Smooth muscle cell (in vitro differentiated cells): ENCODE data around the gene TOGARAM1. TPM values are rescaled to one million over a fixed set of nuclear protein-coding genes. Genes with fewer than 3 reads are reported as not detected.
"Not testable (repeated sequence)": the region's sequence is repeated elsewhere in the genome, so short reads cannot be mapped to it uniquely, and the experiment has no call there.

Experiments
- DNase-seq: peaks from one replicate; lab custom pipeline; 2025; ENCODE audit not compliant: unreplicated experiment; lab: John Stamatoyannopoulos, UW
- H2AFZ ChIP-seq: fragments of 200-600 bp; sonication (generic); 2 replicates; pipeline ENCODE4 v1.6.0; 2016; ENCODE audit warnings: antibody characterized with exemption, low read depth, mild to moderate bottlenecking
- H3F3A ChIP-seq: fragments of 200-600 bp; sonication (generic); 2 replicates; pipeline ENCODE4 v1.6.0; 2017; ENCODE audit warnings: antibody characterized with exemption, low read depth
- H3K27ac ChIP-seq: fragments of 200-600 bp; sonication (generic); 2 replicates; pipeline ENCODE4 v1.5.1; 2016; ENCODE audit warnings: low read depth, mild to moderate bottlenecking
- H3K27me3 ChIP-seq: fragments of 200-600 bp; sonication (generic); 2 replicates; pipeline ENCODE4 v1.6.1; 2016; ENCODE audit warnings: low read depth, mild to moderate bottlenecking
- H3K36me3 ChIP-seq: fragments of 200-600 bp; sonication (generic); 2 replicates; pipeline ENCODE4 v1.5.1; 2016; ENCODE audit warnings: low read depth
- H3K4me1 ChIP-seq: fragments of 200-600 bp; sonication (generic); 2 replicates; pipeline ENCODE4 v1.5.1; 2016; ENCODE audit warnings: low read depth
- H3K4me2 ChIP-seq: fragments of 200-600 bp; sonication (generic); 2 replicates; pipeline ENCODE4 v1.6.0; 2016; ENCODE audit warnings: mild to moderate bottlenecking
- H3K4me3 ChIP-seq: fragments of 200-600 bp; sonication (generic); 2 replicates; pipeline ENCODE4 v1.5.1; 2016; ENCODE audit warnings: mild to moderate bottlenecking
- H3K79me2 ChIP-seq: fragments of 200-600 bp; sonication (generic); 2 replicates; pipeline ENCODE4 v1.6.0; 2016; ENCODE audit warnings: low read depth, mild to moderate bottlenecking
- H3K9ac ChIP-seq: fragments of 200-600 bp; sonication (generic); 2 replicates; pipeline ENCODE4 v1.6.0; 2016; ENCODE audit warnings: low read depth
- H3K9me3 ChIP-seq: fragments of 200-600 bp; sonication (generic); replicated peaks from 2 replicates; pipeline ENCODE4 v1.5.1; 2016; ENCODE audit warnings: low read depth
- H4K20me1 ChIP-seq: fragments of 200-600 bp; sonication (generic); 2 replicates; pipeline ENCODE4 v1.6.0; 2016; ENCODE audit warnings: low read depth
- WGBS: methylation state at CpG from one replicate; pipeline ENCODE4 v1.1.7; 2016; ENCODE audit warnings: low lambda C conversion rate; 5-methylcytosine and 5-hydroxymethylcytosine counted together
- polyA plus RNA-seq: library from polyadenylated mRNA; unstranded; fragments of >200 nt; fragmentation: Nextera tagmentation; extraction: Ambion mirVana; gene quantifications from 2 replicates; pipeline ENCODE4 v1.2.1, GENCODE V29; 2016
- total RNA-seq: library from RNA; depleted of rRNA; stranded (reverse); fragments of >200 nt; gene quantifications from 2 replicates; pipeline ENCODE4 v1.2.3, GENCODE V29; 2014
- TF ChIP-seq, protein P1 (sequence below): fragments of 200-600 bp; sonication (generic); IDR thresholded peaks from 2 replicates; pipeline ENCODE4 v1.5.1; 2017; ENCODE audit warnings: borderline replicate concordance, mild to moderate bottlenecking, antibody characterized with exemption; ENCODE audit not compliant: insufficient read depth, poor library complexity, severe bottlenecking

The TOGARAM1 gene
- total and polyA plus RNA-seq, 2 experiments from 2014 or later: 9.8 to 22.8 TPM

DNA sequence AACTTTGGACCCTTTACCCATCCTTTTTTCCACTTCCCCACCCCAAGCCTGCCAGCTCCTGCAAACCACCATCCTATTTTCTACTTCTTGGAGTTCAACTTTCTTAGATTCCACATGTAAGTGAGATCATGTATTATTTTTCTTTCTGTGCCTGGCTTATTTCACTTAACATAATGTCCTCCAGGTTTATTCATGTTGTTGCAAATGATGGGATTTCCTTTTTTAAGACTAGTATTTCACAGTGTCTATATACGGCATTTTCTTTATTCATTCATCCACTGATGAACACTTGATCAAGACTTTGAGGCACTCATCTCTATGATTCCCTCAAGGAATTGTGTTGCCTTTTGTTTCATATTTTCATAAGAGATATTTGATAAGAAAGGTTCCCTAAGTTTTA is 116.3 kb downstream of the TOGARAM1 start:
- Histone ChIP-seq H3K4me2 (no peak overlapping the region), H4K20me1 (no peaks in the 10 kb centered on the region), H3K4me3 (no peak overlapping the region), H3K27ac (no peak overlapping the region), H3K36me3 (no peaks in the 10 kb centered on the region), H3F3A (no peaks in the 10 kb centered on the region), H3K4me1 (no peaks in the 10 kb centered on the region), H3K79me2 (no peaks in the 10 kb centered on the region), H3K9ac (no peak overlapping the region), H2AFZ (no peak overlapping the region), H3K27me3 (no peaks in the 10 kb centered on the region), H3K9me3 (no peaks in the 10 kb centered on the region)
- TF ChIP-seq, protein P1, sequence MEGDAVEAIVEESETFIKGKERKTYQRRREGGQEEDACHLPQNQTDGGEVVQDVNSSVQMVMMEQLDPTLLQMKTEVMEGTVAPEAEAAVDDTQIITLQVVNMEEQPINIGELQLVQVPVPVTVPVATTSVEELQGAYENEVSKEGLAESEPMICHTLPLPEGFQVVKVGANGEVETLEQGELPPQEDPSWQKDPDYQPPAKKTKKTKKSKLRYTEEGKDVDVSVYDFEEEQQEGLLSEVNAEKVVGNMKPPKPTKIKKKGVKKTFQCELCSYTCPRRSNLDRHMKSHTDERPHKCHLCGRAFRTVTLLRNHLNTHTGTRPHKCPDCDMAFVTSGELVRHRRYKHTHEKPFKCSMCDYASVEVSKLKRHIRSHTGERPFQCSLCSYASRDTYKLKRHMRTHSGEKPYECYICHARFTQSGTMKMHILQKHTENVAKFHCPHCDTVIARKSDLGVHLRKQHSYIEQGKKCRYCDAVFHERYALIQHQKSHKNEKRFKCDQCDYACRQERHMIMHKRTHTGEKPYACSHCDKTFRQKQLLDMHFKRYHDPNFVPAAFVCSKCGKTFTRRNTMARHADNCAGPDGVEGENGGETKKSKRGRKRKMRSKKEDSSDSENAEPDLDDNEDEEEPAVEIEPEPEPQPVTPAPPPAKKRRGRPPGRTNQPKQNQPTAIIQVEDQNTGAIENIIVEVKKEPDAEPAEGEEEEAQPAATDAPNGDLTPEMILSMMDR: no peak
- WGBS: 97% methylated on average over 1 of the region's 1 CpG
- no peak for DNase-seq

DNA sequence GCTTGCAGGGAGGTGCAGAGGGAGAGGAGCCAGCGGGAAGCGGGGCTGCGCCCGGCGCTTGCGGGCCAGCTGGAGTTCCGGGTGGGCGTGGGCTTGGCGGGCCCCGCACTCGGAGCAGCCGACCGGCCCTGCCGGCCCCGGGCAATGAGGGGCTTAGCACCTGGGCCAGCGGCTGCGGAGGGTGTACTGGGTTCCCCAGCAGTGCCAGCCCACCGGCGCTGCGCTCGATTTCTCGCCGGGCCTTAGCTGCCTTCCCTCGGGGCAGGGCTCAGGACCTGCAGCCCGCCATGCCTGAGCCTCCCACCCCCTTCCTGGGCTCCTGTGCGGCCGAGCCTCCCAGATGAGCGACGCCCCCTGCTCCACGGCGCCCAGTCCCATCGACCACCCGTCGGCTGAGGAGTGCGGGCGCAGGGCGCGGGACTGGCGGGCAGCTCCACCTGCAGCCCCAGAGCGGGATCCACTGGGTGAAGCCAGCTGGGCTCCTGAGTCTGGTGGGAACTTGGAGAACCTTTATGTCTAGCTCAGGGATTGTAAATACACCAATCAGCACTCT is 118.5 kb downstream of the TOGARAM1 start:
- H3K27me3 ChIP-seq, H3K36me3 ChIP-seq, H4K20me1 ChIP-seq, H2AFZ ChIP-seq, H3K27ac ChIP-seq, H3F3A ChIP-seq, H3K9ac ChIP-seq, H3K4me3 ChIP-seq, H3K4me1 ChIP-seq, H3K4me2 ChIP-seq, H3K9me3 ChIP-seq, DNase-seq: not testable (repeated sequence)
- H3K79me2 ChIP-seq: peaks cover 15% of the 10 kb centered on the region
- 99% methylated on average over 26 of the region's 40 CpGs for WGBS

DNA sequence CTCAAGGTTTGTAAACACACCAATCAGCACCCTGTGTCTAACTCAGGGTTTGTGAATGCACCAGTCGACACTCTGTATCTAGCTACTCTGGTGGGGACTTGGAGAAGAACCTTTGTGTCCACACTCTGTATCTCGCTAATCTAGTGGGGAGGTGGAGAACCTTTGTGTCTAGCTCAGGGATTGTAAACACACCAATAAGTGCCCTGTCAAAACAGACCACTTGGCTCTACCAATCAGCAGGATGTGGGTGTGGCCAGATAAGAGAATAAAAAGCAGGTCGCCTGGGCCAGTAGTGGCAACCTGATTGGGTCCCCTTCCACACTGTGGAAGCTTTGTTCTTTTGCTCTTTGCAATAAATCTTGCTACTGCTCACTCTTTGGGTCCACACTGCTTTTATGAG is 119.1 kb downstream of the TOGARAM1 start:
- not testable (repeated sequence) for H3K9me3 ChIP-seq, H3K4me2 ChIP-seq, H2AFZ ChIP-seq, H3K36me3 ChIP-seq, H3F3A ChIP-seq, H3K27me3 ChIP-seq, H3K27ac ChIP-seq, H3K4me3 ChIP-seq, DNase-seq, H3K9ac ChIP-seq
- peaks cover 13% of the 10 kb centered on the region for H3K4me1 ChIP-seq
- H4K20me1 ChIP-seq: peaks cover 14% of the 10 kb centered on the region
- WGBS: 97% methylated on average over 3 of the region's 3 CpGs
- peaks cover 21% of the 10 kb centered on the region for H3K79me2 ChIP-seq

DNA sequence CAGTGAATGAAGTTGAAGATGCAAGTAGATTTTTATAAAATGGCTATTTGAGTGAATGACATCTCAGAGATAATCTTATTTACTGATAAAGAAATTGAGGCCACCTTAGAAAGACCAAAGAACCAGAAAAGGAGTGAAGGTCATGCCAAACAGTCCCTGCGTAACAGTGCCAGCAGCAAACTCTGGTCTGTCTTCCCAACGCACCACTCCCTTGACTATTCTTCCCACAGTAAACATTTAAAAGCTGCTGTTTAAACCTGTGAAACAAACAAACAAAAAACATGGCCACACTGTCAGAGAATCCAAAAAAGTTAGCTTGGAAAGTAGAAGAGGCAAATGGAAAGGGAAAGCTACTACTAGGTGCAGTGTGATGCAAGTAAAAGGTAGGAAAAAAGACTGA is 120.4 kb downstream of the TOGARAM1 start:
- TF ChIP-seq, protein P1: no peak
- Histone ChIP-seq H3K4me1 (peaks cover 13% of the 10 kb centered on the region), H3K27ac (no peak overlapping the region), H3K9me3 (no peaks in the 10 kb centered on the region), H3K36me3 (no peaks in the 10 kb centered on the region), H3F3A (peaks cover 5% of the 10 kb centered on the region), H3K27me3 (no peaks in the 10 kb centered on the region), H4K20me1 (peaks cover 27% of the 10 kb centered on the region), H3K4me3 (no peak overlapping the region), H3K79me2 (peaks cover 35% of the 10 kb centered on the region), H3K9ac (no peak overlapping the region), H2AFZ (peak overlapping the region; percentile 100), H3K4me2 (no peak overlapping the region)
- DNase-seq: no peak
- WGBS: 91% methylated on average over 2 of the region's 2 CpGs

DNA sequence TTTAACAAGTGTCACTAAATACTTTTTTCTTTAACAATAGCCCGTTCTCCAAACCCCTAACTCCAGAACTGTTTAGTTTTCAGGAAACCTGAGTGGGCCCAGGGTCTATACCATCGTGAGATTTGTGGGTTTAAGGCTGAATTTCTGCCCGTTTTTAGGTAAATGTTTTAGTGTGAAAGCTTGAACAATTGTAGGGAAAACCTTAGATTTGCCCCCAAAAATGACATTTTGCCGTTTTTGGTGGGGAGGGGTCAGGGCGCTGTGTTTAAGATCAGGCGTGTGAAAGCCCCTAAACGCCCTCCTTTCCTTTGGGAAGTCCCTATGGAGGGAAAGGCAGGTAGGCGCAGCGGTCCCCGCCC is 121.6 kb downstream of the TOGARAM1 start:
- Histone ChIP-seq H3K4me3 (peak overlapping the region; percentile 78), H3K27ac (no peak overlapping the region), H3K9me3 (no peaks in the 10 kb centered on the region), H3F3A (peaks cover 5% of the 10 kb centered on the region), H3K4me1 (peaks cover 13% of the 10 kb centered on the region), H4K20me1 (peaks cover 39% of the 10 kb centered on the region), H3K36me3 (no peaks in the 10 kb centered on the region), H2AFZ (peak overlapping the region; percentile 100), H3K9ac (peak overlapping the region; percentile 70), H3K27me3 (no peaks in the 10 kb centered on the region), H3K4me2 (peak overlapping the region; percentile 87), H3K79me2 (peaks cover 46% of the 10 kb centered on the region)
- no peak for DNase-seq
- TF ChIP-seq, protein P1: no peak
- WGBS: 9% methylated on average over 6 of the region's 10 CpGs
